ENCODE data around the gene ZSCAN21. TPM values are rescaled to one million over a fixed set of nuclear protein-coding genes. Genes with fewer than 3 reads are reported as not detected.

Gene ZSCAN21
- total RNA-seq, 1 donor from 2014 or later, result 11.6 TPM

- no peak overlapping the region for H3K4me3 ChIP-seq (ENCODE audit: low read depth, low read length)
- no peaks in the 10 kb centered on the region for H3K27me3 ChIP-seq (ENCODE audit: control insufficient read depth, insufficient read depth, low read length)
- H3K36me3 ChIP-seq (ENCODE audit: control insufficient read depth, insufficient read depth, low read length), result peaks cover 27% of the 10 kb centered on the region
- TF ChIP-seq, protein P1, sequence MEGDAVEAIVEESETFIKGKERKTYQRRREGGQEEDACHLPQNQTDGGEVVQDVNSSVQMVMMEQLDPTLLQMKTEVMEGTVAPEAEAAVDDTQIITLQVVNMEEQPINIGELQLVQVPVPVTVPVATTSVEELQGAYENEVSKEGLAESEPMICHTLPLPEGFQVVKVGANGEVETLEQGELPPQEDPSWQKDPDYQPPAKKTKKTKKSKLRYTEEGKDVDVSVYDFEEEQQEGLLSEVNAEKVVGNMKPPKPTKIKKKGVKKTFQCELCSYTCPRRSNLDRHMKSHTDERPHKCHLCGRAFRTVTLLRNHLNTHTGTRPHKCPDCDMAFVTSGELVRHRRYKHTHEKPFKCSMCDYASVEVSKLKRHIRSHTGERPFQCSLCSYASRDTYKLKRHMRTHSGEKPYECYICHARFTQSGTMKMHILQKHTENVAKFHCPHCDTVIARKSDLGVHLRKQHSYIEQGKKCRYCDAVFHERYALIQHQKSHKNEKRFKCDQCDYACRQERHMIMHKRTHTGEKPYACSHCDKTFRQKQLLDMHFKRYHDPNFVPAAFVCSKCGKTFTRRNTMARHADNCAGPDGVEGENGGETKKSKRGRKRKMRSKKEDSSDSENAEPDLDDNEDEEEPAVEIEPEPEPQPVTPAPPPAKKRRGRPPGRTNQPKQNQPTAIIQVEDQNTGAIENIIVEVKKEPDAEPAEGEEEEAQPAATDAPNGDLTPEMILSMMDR (IDR thresholded peaks at IDR 0.05; ENCODE audit: insufficient read depth, low read length, severe bottlenecking), result no peak
- no peak for DNase-seq (ENCODE audit: low read depth)
- FAIRE-seq, result no peak
Measured at GRCh38 chr7:100034871-100035510, 14.6 kb upstream of the ZSCAN21 start.

DNA sequence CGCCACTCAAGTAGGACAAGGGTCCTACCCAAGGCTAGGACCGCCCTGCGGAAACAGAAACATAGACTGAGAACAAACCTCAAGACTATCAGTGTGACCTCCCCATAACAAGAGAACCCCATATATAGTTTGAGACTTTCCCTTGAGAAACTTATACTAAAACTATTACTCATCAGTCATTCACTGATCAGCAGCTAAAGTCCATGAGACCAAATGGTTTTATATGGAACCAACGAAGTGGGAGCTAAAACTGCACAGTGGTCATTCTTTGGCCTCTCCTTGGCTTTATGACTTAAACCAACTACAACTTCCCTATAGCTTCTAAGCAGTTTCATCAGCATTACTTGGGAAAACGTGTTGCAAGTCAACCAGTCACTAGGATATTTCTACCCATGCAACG lies 13.7 kb upstream of the ZSCAN21 start:
- no peak overlapping the region for H3K4me3 ChIP-seq (ENCODE audit: low read depth, low read length)
- FAIRE-seq, result no peak
- peaks cover 24% of the 10 kb centered on the region for H3K36me3 ChIP-seq (ENCODE audit: control insufficient read depth, insufficient read depth, low read length)
- no peak for DNase-seq (ENCODE audit: low read depth)
- TF ChIP-seq, protein P1 (IDR thresholded peaks at IDR 0.05; ENCODE audit: insufficient read depth, low read length, severe bottlenecking), result no peak
- no peaks in the 10 kb centered on the region for H3K27me3 ChIP-seq (ENCODE audit: control insufficient read depth, insufficient read depth, low read length)

DNA sequence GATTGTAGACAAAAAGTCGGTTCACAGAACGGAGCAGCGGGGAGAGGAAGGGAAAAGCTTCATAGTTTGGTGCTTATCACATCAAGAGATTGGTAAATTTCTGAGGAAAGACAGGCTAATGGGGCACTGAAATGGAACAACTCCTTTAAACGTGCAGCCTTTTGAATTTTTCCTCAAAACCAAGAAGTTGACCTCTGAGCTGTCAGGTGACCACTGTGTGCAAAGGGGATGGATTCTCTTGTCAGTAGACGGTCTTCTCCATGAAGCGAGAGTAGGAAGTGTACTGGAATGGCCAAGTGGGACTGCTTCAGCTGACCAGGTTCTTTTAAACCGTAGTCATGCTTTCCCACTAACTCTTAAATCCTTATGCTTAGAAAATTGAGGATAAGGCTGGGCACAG lies 11.2 kb upstream of the ZSCAN21 start:
- no peaks in the 10 kb centered on the region for H3K27me3 ChIP-seq (ENCODE audit: control insufficient read depth, insufficient read depth, low read length)
- TF ChIP-seq, protein P1 (IDR thresholded peaks at IDR 0.05; ENCODE audit: insufficient read depth, low read length, severe bottlenecking), result no peak
- FAIRE-seq, result no peak
- peaks cover 14% of the 10 kb centered on the region for H3K36me3 ChIP-seq (ENCODE audit: control insufficient read depth, insufficient read depth, low read length)
- H3K4me3 ChIP-seq (ENCODE audit: low read depth, low read length), result no peak overlapping the region
- no peak for DNase-seq (ENCODE audit: low read depth)

DNA sequence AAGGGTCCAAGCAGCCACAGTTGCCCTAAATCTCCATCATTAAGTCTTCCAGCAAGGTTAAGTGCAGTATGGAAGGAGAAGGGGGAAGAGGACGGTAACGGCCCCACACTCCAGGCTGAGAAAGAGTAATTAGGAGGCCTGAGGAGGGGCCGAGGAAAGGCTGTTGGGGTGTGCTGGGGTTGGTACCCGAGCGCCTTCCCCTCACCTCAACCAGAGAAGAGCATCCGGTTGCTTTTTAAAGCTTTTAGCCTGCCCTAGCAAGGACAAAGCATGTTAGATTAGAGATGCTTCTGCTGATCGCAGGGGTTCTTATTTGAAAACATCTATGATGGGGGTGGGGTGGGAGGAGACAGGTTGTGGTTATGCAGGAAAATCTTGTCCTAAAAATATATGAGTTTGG lies 9.0 kb upstream of the ZSCAN21 start:
- TF ChIP-seq, protein P1 (IDR thresholded peaks at IDR 0.05; ENCODE audit: insufficient read depth, low read length, severe bottlenecking), result no peak
- H3K36me3 ChIP-seq (ENCODE audit: control insufficient read depth, insufficient read depth, low read length), result peaks cover 2% of the 10 kb centered on the region

DNA sequence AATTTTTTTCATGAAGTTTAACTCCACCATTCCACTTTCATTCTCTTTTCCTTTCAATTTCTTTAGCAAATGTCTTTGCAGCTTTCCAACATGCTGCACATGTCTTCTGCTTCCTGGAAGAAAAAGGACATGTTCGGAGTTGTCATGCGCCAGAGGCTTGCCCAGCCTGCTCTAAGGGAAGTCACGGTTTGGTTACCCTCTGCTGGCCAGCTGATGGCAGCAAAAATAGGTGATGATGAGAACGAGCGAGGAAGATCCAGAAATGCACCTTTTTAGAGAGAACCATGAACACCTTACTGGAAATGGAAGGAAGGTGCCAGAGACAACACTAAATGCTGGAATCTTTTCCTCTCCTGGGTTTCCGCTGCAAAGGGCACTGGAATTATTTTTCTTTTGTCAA lies 4.9 kb upstream of the ZSCAN21 start:
- Histone ChIP-seq H3K36me3 (ENCODE audit: control insufficient read depth, insufficient read depth, low read length) (no peaks in the 10 kb centered on the region), H3K27me3 (ENCODE audit: control insufficient read depth, insufficient read depth, low read length) (no peaks in the 10 kb centered on the region), H3K4me3 (ENCODE audit: low read depth, low read length) (no peak overlapping the region)
- DNase-seq (ENCODE audit: low read depth) (peak; percentile 50), FAIRE-seq (no peak)
- TF ChIP-seq, protein P1 (IDR thresholded peaks at IDR 0.05; ENCODE audit: insufficient read depth, low read length, severe bottlenecking), result peak; percentile 32

More for the DNA sequence above, 9.0 kb upstream of the ZSCAN21 start:
- Histone ChIP-seq H3K27me3 (ENCODE audit: control insufficient read depth, insufficient read depth, low read length) (no peaks in the 10 kb centered on the region), H3K4me3 (ENCODE audit: low read depth, low read length) (no peak overlapping the region)
- DNase-seq (ENCODE audit: low read depth) (no peak), FAIRE-seq (no peak)

- H3K4me3 ChIP-seq (ENCODE audit: low read depth, low read length), result no peak overlapping the region
- peaks cover 2% of the 10 kb centered on the region for H3K36me3 ChIP-seq (ENCODE audit: control insufficient read depth, insufficient read depth, low read length)
- TF ChIP-seq, protein P1 (IDR thresholded peaks at IDR 0.05; ENCODE audit: insufficient read depth, low read length, severe bottlenecking), result no peak
- no peaks in the 10 kb centered on the region for H3K27me3 ChIP-seq (ENCODE audit: control insufficient read depth, insufficient read depth, low read length)
- peak; percentile 4 for DNase-seq (ENCODE audit: low read depth)
- FAIRE-seq, result no peak
Measured at GRCh38 chr7:100048680-100049079, 894 bp upstream of the ZSCAN21 start.

All from bronchial epithelial cell (primary cell).